GM23248 (cell line): Measurements from ENCODE around the gene GSTM5. TPM values are rescaled to one million over a fixed set of nuclear protein-coding genes. Genes with fewer than 3 reads are reported as not detected.

Experiments
- DNase-seq: peaks from one replicate; pipeline ENCODE4 v3.0.0-alpha.2; 2015
- H2AFZ ChIP-seq: fragments of 200-600 bp; sonication (generic); 2 replicates; pipeline ENCODE4 v1.6.1; 2016; ENCODE audit warnings: antibody characterized with exemption
- H3F3A ChIP-seq: fragments of 200-600 bp; sonication (generic); 2 replicates; pipeline ENCODE4 v1.6.1; 2016; ENCODE audit warnings: mild to moderate bottlenecking, antibody characterized with exemption, mixed run types; ENCODE audit not compliant: insufficient read depth
- H3K27ac ChIP-seq: fragments of 200-600 bp; sonication (generic); 2 replicates; pipeline ENCODE4 v1.5.1; 2016; ENCODE audit warnings: mild to moderate bottlenecking
- H3K27me3 ChIP-seq: fragments of 200-600 bp; sonication (generic); replicated peaks from 2 replicates; pipeline ENCODE4 v1.6.1; 2016; ENCODE audit warnings: mild to moderate bottlenecking; ENCODE audit not compliant: insufficient read depth
- H3K36me3 ChIP-seq: fragments of 200-600 bp; sonication (generic); 2 replicates; pipeline ENCODE4 v1.6.1; 2016; ENCODE audit warnings: low read depth, mild to moderate bottlenecking
- H3K4me1 ChIP-seq: fragments of 200-600 bp; sonication (generic); 2 replicates; pipeline ENCODE4 v1.6.1; 2016; ENCODE audit warnings: mild to moderate bottlenecking; ENCODE audit not compliant: insufficient read depth
- H3K4me2 ChIP-seq: fragments of 200-600 bp; sonication (generic); one replicate; pipeline ENCODE4 v1.6.1; 2016; ENCODE audit warnings: mild to moderate bottlenecking; ENCODE audit not compliant: unreplicated experiment
- H3K4me3 ChIP-seq: fragments of 200-600 bp; sonication (generic); 2 replicates; pipeline ENCODE4 v1.5.1; 2016; ENCODE audit warnings: mild to moderate bottlenecking
- H3K79me2 ChIP-seq: fragments of 200-600 bp; sonication (generic); 2 replicates; pipeline ENCODE4 v1.6.1; 2016; ENCODE audit warnings: mild to moderate bottlenecking; ENCODE audit not compliant: insufficient read depth
- H3K9ac ChIP-seq: fragments of 200-600 bp; sonication (generic); 2 replicates; pipeline ENCODE4 v1.6.1; 2016; ENCODE audit warnings: mild to moderate bottlenecking
- H3K9me2 ChIP-seq: fragments of 200-600 bp; sonication (generic); 2 replicates; pipeline ENCODE4 v1.6.1; 2016; ENCODE audit warnings: mixed run types, mild to moderate bottlenecking, moderate library complexity; ENCODE audit not compliant: insufficient read depth
- H3K9me3 ChIP-seq: fragments of 200-600 bp; sonication (generic); one replicate; pipeline ENCODE4 v1.6.1; 2017; ENCODE audit warnings: low read depth
- H4K20me1 ChIP-seq: fragments of 200-600 bp; sonication (generic); 2 replicates; pipeline ENCODE4 v1.6.0; 2016; ENCODE audit not compliant: insufficient read depth
- EZH2 ChIP-seq: fragments of 200-600 bp; sonication (generic); IDR thresholded peaks from 2 replicates; pipeline ENCODE4 v1.6.1; 2018; ENCODE audit warnings: antibody characterized with exemption, mild to moderate bottlenecking; ENCODE audit not compliant: insufficient read depth, poor library complexity, severe bottlenecking
- EZH2phosphoT487 ChIP-seq: fragments of 200-600 bp; sonication (generic); IDR thresholded peaks from 2 replicates; pipeline ENCODE4 v1.6.1; 2018; ENCODE audit warnings: antibody characterized with exemption, moderate library complexity, mild to moderate bottlenecking, low read depth; ENCODE audit not compliant: insufficient read depth
- WGBS, 2 experiments: methylation state at CpG; one replicate each; pipeline ENCODE4 v1.1.6; 2015 to 2017; ENCODE audit warnings: low lambda C conversion rate in 2 of 2, low coverage in 1 of 2; ENCODE audit errors: missing lambda C conversion rate in 2 of 2; 5-methylcytosine and 5-hydroxymethylcytosine counted together
- in situ Hi-C: fragments of 300-500 bp; cut with MboI; formaldehyde crosslinking; loops from 2 replicates; pipeline ENCODE4 v1.15.0; 2020
- polyA plus RNA-seq: library from polyadenylated mRNA; unstranded; fragments of >200 nt; fragmentation: Nextera tagmentation; extraction: Ambion mirVana; gene quantifications from 2 replicates; pipeline ENCODE4 v1.2.1, GENCODE V29; 2016
- total RNA-seq: library from RNA; depleted of rRNA; stranded (reverse); fragments of >200 nt; shearing (Covaris generic); gene quantifications from 2 replicates; pipeline ENCODE4 v1.2.3, GENCODE V29; 2014

The GSTM5 gene
- total and polyA plus RNA-seq, 2 experiments from 2014 or later: 2.4 to 2.5 TPM

DNA sequence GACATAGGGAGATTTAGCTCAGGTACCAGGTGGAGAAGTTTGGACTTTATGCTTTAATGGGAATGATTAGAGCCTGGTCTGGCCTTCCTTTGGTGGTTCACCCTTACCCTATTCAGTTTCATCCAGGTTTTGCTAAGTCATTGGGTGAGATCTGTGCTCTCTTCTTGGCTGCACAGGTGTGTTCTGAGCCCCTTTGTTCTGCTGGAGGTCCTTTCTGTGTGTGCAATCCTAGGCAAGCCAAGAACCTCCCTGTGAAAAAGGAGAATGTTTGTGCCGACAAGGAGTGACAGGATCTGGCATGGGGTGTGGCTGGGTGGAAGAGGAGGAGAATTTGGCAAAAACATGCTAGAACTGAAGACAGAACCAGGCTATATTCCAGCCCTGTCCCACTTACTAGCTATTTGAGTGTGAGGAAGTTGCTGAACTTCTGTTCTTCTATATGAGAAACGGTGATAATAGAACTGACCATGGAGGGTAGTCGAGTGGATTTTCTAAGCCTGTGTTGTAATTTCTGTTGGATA, 4.6 kb downstream of the GSTM5 start:
- H4K20me1 ChIP-seq: no peaks in the 10 kb centered on the region
- H2AFZ ChIP-seq: no peak overlapping the region
- DNase-seq: no peak
- H3K36me3 ChIP-seq: no peaks in the 10 kb centered on the region
- in situ Hi-C loops: no loop called here
- H3F3A ChIP-seq: peaks cover 19% of the 10 kb centered on the region
- H3K27ac ChIP-seq: no peak overlapping the region
- H3K4me2 ChIP-seq: no peak overlapping the region
- no peaks in the 10 kb centered on the region for H3K9me2 ChIP-seq
- no peak overlapping the region for H3K4me3 ChIP-seq
- TF ChIP-seq EZH2phosphoT487: no peak
- TF ChIP-seq EZH2: no peak
- 20 to 25% methylated on average over 3 of the region's 3 CpGs for WGBS, 2 experiments
- no peaks in the 10 kb centered on the region for H3K79me2 ChIP-seq
- peaks cover 16% of the 10 kb centered on the region for H3K4me1 ChIP-seq
- no peaks in the 10 kb centered on the region for H3K27me3 ChIP-seq
- no peak overlapping the region for H3K9ac ChIP-seq
- no peaks in the 10 kb centered on the region for H3K9me3 ChIP-seq

DNA sequence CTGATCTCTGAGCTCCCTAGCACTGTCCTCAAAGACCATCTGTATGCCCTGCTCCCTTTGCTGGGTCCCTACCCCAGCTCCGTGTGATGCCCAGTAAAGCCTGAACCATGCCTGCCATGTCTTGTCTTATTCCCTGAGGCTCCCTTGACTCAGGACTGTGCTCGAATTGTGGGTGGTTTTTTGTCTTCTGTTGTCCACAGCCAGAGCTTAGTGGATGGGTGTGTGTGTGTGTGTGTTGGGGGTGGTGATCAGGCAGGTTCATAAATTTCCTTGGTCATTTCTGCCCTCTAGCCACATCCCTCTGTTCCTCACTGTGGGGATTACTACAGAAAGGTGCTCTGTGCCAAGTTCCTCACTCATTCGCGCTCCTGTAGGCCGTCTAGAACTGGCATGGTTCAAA, 5.7 kb downstream of the GSTM5 start:
- H3K36me3 ChIP-seq: no peaks in the 10 kb centered on the region
- peaks cover 19% of the 10 kb centered on the region for H3F3A ChIP-seq
- no peaks in the 10 kb centered on the region for H3K79me2 ChIP-seq
- H3K27me3 ChIP-seq: no peaks in the 10 kb centered on the region
- no peak overlapping the region for H3K9ac ChIP-seq
- no peak overlapping the region for H3K4me2 ChIP-seq
- no peak for TF ChIP-seq EZH2
- no peak for TF ChIP-seq EZH2phosphoT487
- in situ Hi-C loops: no loop called here
- no peak overlapping the region for H3K4me3 ChIP-seq
- no peak overlapping the region for H3K27ac ChIP-seq
- no peak overlapping the region for H2AFZ ChIP-seq
- no peaks in the 10 kb centered on the region for H3K9me2 ChIP-seq
- WGBS, 2 experiments: 95 to 96% methylated on average over 5 of the region's 5 CpGs
- H3K4me1 ChIP-seq: peaks cover 16% of the 10 kb centered on the region
- H3K9me3 ChIP-seq: no peaks in the 10 kb centered on the region
- H4K20me1 ChIP-seq: no peaks in the 10 kb centered on the region
- no peak for DNase-seq

DNA sequence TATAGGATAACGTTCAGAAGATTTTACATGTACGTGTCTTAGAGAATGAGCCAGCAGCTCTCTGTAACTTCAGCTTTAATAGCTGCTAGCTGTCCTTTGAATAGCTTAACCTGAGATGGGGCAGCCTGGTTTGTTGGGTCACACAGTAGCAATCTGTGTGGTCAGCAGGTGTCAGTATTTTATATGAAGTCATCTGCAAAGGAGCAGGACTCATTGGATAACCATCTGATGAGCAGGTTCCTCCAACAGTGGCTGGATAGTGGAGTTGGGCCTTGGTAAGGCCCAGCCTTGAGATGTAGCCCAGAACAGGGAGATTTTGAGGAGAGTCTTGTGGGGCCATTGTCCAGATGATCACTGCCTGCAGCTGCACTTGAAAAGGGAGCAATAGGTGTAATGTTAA, 6.4 kb downstream of the GSTM5 start:
- Histone ChIP-seq H3K36me3 (no peaks in the 10 kb centered on the region), H3K27ac (peak overlapping the region; percentile 70), H3K4me1 (peaks cover 21% of the 10 kb centered on the region), H3K79me2 (no peaks in the 10 kb centered on the region), H2AFZ (no peak overlapping the region), H3K27me3 (no peaks in the 10 kb centered on the region), H3K9me3 (no peaks in the 10 kb centered on the region), H4K20me1 (no peaks in the 10 kb centered on the region), H3K9me2 (no peaks in the 10 kb centered on the region), H3K9ac (peak overlapping the region; percentile 31; the same call in 1 of the 2 replicates), H3K4me2 (peak overlapping the region; percentile 55), H3K4me3 (no peak overlapping the region), H3F3A (peaks cover 19% of the 10 kb centered on the region)
- no peak for TF ChIP-seq EZH2
- no peak for TF ChIP-seq EZH2phosphoT487
- in situ Hi-C loops: no loop called here
- 87 to 88% methylated on average over 2 of the region's 2 CpGs for WGBS, 2 experiments
- DNase-seq: peak; percentile 25

DNA sequence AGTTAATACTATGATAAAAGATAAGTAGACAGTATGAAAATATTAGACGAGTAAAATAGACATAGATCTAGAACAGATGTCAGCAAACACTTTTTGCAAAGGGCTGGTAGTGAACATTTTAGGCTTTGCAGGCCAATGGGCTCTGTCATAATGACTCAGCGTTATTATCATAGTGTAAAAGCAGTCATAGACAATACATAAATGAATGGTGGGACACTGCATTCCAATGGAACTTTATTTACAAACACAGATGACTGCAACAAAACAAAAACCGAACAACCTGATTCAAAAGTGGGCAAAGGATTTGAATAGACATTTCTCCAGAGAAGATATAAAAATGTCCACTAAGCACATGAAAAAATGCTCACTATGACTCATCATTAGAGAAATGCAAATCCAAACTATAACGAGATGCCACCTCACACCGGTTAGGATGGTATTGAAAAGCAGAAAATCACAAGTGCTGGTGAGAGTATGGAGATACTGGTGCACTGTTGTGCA, 7.3 kb downstream of the GSTM5 start:
- DNase-seq: peak; percentile 83
- no peaks in the 10 kb centered on the region for H4K20me1 ChIP-seq
- peak overlapping the region; percentile 70 for H3K27ac ChIP-seq
- no peaks in the 10 kb centered on the region for H3K27me3 ChIP-seq
- H3K9me3 ChIP-seq: no peaks in the 10 kb centered on the region
- H3K9ac ChIP-seq: peak overlapping the region; percentile 31; the same call in 1 of the 2 replicates
- H3K36me3 ChIP-seq: no peaks in the 10 kb centered on the region
- no peaks in the 10 kb centered on the region for H3K79me2 ChIP-seq
- peaks cover 19% of the 10 kb centered on the region for H3F3A ChIP-seq
- no peak overlapping the region; the same call in 1 of the 2 replicates for H3K4me3 ChIP-seq
- WGBS, 2 experiments: 15 to 18% methylated on average over 5 of the region's 5 CpGs
- H3K9me2 ChIP-seq: no peaks in the 10 kb centered on the region
- peak overlapping the region; percentile 55 for H3K4me2 ChIP-seq
- in situ Hi-C loops: no loop called here
- H2AFZ ChIP-seq: 0 out of 2 replicates have a peak overlapping the region, but pooled peaks have one; percentile 26
- peaks cover 23% of the 10 kb centered on the region for H3K4me1 ChIP-seq
- TF ChIP-seq EZH2: no peak
- TF ChIP-seq EZH2phosphoT487: no peak
